NCI-H1694 treated with DMSO at 0.1 percent for 48 hours (cell line): ENCODE measurements around the gene BCAS4.
A peak's percentile ranks its signal among the peaks of the same experiment; 100 is the strongest.
"Not testable (repeated sequence)": the region's sequence is repeated elsewhere in the genome, so short reads cannot be mapped to it uniquely, and the experiment has no call there.

Source experiments
- DNase-seq: peaks from one replicate; lab custom pipeline; 2025; lab: John Stamatoyannopoulos, UW

The BCAS4 gene, protein sequence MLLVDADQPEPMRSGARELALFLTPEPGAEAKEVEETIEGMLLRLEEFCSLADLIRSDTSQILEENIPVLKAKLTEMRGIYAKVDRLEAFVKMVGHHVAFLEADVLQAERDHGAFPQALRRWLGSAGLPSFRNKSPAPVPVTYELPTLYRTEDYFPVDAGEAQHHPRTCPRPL

DNA sequence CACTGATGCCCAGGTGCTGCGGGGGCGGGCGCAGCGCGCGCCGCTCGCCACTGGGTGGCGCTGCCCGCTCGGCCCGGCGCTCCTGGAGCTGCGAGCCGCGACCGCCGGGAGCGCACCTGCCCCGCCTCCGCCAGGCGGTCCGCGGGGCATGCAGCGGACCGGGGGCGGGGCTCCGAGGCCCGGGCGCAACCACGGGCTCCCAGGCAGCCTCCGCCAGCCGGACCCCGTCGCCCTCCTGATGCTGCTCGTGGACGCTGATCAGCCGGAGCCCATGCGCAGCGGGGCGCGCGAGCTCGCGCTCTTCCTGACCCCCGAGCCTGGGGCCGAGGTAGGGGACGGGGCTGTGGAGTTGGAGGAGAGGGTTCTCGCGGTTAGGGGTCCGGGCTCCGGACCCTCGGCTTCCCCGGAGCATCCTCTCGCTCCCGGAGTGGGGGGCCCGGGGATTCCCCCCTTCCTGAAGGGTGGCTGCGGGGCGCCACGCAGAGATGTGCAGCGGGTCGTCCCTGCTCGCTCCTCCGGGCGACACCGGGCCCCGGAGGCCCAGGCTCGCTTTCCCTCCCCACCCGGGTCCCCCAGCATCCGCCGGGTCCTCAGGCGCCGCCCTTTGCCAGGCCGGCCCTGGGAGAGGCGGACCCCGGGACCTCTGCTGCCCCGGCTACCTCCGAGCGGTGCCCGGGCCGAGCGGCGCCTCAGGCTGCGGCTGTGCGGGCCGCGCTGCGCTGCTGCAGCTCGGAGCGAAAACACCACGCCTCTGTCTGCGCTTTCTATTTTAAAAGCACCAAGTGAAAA, at the start of gene BCAS4:
BCAS4 (plus strand) TSS at position 216 of the 789 bp plus-strand sequence; CDS start at position 239, 23 bp downstream.
- DNase-seq, result peak; percentile 54

DNA sequence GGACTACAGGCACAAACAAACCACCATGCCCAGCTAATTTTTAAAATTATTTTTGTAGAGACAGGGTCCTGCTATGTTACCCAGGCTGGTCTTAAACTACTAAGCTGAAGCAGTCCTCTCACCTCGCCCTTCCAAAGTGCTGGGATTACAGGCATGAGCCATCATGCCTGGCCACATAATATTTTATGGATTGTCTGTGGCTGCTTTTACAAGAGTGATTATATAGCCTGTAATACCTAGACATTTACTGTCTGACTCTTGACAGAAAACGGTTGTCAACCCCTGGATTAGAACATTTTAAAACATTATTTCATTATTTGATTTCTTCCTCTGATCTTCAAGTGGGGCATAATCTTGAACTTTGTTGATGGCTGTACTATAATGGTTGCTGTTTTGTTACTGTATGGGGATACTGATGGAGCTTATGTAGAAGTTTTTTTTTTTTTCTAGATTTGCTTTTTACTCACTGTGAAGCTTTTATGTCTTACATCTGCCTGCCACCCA, 49.2 kb upstream of the BCAS4 start:
- no peak for DNase-seq

DNA sequence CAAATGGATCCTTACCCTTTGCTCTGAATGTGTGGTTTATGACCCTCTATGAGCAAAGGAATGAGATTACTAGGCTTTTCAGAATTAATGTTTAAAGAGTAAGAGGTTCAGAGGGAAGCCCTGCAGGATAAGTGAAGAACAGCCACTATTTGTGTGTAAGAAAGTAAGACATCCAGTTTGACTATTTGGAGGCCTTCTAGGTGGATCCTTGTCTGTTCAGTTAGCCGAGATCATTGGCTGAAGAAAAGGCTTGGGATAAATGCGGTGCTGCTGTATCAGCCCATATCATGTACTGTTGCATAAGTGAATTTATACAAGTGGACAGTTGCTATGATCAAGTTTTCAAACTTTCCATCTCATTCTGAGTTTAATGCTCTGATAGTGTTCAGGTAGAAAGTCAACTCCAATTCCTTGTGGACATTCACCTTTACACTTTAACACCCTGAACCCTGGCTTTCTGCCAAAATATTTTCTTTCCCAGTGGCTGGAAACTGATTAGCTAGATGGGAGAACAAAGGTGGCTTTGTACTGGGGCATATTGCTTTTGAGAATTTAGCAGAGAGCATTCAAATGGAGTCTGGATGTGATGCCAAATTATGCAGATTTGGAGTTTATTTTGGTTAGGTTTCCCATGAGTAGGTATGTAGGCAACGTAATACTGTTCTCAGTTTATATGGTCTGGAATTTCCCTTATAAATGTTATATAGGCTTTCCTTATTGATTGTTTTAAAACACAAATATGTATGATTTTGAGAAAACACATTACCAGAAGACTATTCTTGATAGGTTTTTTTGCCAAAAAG, 48.5 kb upstream of the BCAS4 start:
- no peak for DNase-seq

DNA sequence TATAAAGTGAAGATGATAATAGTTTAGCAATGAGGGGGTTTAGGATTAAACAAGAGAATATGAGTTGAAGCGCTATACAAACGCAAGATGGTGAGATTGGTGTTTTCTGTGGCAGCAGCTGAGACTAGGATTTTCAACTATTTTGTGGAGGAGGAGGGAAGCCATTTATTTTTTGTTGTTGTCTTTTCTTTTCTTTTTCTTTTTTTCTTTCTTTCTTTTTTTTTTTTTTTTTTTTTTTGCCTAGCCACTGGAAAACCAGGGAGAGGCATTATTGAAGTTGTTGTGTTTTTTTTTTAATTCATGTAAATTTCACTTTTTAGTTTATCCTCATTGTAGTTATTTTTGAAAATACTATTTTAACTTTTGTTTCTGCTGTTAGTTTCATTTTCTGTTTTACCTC, 47.6 kb upstream of the BCAS4 start:
- DNase-seq, result no peak

DNA sequence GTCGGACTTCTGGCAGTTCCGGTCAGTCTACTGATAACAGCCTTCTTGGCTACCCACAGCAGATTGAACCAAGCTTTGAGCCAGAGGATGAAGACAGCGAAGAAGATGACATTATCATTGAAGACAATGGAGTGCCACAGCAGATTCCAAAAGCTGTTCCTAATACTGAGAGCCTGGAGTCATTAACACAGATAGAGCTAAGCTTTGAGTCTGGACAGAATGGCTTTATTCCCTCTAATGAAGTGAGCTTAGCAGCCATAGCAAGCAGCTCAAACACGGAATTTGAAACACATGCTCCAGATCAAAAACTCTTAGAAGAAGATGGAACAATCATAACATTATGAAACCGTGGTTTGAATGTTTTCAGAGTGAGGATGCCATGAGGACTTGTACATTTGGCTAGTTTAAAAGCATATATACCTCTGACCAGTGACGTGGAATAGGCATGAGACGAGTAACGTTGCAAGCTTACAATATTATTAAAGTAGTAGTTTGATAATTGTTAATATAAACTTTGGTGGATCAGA, 44.7 kb upstream of the BCAS4 start:
- no peak for DNase-seq

DNA sequence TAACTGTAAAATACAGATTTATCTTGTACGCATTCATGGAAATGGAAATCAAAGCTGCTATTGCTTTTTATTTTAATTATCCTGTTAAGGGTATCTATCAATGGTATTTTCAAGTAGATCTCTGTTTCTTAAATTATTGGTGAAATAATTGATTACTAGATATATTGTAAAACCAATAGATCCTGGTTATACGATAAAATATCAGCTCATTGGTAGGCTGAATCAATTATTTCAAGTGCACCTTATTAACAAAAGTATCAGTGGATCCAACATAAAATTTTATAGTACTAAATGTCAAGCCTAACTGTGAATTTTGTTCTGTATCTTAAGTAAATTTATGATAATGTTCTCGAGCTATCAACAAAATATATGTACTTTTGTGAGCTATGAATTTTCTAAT, 41.7 kb upstream of the BCAS4 start:
- no peak for DNase-seq

DNA sequence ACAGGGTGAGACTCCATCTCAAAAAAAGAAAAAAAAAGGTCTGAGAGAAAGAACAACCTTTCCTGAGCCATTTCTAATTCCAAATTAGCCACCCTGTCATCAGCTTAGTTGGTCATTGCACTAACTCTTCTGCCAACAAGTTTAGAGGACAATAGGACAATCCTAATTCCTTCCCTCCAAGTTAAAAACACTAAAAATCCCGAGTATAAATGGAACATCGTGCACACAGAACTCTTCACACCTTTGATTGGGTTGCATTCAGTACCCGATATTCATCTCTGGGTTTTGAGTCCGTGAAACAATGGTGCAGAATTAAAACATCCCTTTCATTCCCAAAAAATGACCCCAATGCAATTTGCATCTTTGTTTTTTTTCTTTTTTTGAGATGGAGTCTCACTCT, 40.4 kb upstream of the BCAS4 start:
- DNase-seq, result no peak

DNA sequence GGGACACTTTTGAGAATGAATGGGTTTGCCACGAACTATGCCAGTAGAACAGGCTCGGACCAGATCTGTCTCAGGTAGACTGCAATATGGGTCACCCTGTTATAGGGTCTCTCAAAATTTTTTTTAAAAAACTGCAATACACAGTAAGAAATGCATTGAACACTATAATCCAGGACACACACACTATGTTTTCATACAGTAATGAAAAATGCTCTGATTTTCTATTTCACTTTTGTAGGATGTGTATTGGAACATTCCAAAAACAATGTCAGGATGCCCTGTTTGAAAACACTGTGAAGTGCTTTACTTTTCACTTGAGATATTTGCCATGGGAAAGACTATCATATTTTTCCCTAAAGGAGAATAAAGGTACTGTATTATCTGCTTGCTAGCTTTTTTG, 38.4 kb upstream of the BCAS4 start:
- no peak for DNase-seq

DNA sequence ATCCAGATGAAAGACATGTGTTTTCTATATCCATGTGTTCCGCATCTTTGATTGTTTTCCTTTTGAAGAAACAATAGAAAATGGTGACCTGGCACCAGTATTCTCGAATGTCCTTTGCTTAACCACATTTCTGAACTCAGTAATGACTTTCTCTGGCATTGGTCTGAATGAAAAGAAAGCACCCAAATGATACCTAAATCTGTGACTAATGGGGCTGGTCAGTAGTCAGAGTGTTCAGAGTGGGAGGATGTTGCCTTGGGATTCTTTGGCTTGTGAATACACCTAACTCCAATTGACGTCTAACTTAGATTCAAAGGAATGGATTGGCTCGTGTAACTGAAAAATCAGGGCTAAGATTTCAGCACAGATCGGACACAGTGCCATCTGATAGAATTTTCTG, 36.4 kb upstream of the BCAS4 start:
- no peak for DNase-seq

DNA sequence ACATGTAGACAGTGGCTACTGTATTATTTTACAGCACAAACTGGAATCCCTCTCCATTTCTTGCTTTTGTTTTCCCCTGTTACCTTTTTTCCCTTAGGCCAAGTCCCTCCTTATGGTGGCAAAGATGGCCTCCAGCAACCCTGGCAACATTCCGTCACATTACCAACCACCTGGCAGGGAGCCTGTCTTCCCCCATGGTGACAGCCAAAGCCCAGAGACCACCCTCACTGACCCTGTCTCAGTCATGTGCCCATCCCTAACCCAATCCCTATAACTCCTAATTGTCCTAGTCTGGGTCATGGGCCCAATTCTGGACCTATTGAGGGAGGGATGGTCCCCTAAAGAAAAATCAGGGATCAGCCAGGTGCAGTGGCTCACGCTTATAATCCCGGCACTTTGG, 35.9 kb upstream of the BCAS4 start:
- no peak for DNase-seq

DNA sequence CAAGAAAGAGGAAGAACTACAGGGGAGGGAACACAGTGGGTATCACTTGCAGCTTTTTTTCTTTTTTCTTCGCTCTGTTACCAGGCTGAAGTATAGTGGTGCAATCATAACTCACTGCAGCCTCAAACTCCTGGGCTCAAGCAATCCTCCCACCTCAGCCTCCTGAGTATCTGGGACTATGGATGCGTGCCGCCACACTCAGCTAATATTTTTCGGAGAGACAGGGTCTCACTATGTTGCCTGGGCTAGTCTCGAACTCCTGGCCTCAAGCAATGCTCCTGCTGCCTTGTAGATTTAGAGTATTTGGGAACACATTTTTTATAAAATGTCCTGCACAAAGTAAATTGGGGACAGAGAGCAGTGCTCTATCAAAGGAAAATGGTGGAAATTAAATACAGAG, 35.2 kb upstream of the BCAS4 start:
- DNase-seq, result no peak

DNA sequence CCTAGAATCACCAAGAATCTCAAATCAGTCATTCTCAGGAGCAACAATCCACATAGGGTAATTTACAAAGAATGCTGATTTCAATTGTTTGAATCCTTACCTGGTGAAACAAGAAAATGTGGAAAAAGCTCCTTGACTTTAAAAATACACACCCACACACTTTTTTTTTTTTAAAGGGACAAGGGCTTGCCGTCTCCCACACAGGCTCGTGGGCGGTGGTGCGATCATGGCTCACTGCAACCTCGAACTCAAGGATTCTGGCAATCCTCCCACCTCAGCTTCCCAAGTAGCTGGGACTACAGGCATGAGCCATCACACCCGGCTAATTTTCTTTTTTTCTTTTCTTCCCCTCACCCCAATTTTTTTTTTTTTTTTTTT, 32.8 kb upstream of the BCAS4 start:
- DNase-seq, result no peak

DNA sequence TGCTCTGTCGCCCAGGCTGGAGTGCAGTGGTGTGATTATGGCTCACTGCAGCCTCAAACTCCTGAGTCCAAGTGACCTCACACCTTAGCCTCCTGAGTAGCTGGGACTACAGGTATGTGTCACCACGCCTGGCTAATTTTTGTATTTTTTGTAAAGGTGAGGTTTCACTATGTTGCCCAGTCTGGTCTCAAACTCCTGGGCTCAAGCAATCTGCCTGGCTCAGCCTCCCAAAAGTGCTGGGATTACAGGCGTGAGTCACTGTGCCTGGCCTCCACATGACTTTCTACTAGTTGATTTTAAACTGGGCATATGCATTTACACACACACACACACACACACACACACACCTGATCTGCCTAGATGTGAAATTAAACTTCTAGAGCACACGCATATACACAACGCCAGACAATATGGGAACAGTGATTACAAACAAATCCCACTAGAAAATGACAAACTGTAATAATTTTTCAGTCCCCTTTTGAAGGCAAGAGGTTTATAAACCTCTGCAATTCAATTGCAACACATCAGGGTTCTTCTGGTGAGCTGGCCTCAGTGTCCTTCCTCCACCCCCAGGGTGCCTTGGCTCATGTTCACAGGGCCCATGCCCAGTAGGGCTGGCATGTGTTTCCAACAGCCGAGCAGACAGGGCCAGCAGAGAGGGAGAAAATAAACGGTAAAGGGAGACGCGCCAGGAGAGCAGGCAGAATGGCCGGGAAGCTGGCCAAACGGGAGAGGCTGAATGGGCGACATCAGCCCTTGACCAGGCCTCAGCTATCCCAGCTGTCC, 32.2 kb upstream of the BCAS4 start:
- no peak for DNase-seq

DNA sequence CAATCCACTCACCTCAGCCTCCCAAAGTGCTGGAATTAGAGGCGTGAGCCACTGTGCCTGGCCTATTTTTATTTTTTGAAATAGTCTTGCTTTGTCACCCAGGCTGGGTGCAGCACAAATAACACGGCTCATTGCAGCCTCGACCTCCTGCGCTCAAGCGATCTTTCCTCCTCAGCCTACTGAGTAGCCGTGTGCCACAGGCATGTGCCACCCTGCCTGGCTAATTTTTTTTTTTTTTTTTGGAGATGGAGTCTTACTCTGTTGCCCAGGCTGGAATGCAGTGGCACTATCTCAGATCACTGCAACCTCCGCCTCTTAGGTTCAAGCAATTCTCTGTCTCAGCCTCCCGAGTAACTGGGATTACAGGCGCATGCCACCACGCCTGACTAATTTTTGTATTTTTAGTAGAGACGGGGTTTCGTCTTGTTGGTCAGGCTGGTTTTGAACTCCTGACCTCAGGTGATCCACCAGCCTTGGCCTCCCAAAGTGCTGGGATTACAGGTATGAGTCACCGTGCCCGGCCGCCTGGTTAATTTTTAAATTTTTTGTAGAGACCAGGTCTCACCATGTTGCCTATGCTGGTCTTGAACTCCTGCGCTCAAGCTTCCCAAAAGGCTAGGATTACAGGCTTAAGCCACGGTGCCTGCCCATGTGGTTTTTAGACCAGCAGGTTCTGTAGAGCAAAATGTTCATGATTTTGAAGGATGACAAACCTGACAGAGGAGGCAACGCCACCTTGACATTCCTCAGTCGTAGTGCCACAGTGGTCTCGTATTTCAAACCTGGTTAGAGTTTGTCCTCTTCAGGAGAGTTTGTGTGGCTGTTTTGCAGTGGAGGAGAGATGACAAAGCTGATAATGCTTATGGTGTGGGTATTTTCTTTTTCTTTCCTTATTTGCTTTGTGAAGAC, 31.1 kb upstream of the BCAS4 start:
- not testable (repeated sequence) for DNase-seq

DNA sequence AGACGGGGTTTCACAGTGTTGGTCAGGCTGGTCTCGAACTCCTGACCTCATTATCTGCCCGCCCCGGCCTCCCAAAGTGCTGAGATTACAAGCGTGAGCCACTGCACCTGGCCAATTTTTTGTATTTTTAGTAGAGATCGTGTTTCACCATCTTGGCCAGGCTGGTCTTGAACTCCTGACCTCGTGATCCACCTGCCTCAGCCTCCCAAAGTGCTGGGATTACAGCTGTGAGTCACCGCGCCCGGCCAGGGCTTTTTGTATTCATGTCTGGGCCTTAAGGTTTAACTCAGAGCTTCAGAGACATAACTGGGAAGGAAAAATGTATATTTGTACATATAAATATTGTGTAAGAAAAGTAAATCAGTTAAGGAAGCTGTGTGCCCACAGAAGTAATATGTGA, 29.6 kb upstream of the BCAS4 start:
- not testable (repeated sequence) for DNase-seq

DNA sequence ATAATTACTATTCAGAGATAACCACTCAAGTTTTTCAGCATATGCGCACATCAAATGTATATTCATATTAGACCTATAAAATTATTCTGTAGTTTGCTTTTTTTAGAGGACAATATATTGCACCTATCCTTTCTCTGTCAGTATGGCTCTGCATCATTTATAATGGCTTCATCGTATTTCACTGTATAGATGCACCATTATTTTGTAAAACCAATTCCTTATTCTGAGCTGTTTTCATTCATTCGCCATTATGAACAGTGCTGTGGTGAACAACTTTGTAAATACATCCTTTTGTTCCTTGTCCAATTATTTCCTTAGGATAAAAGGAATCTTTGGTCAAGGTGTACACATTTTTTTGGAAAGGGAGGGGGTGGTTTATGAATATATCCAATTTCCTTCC, 29.2 kb upstream of the BCAS4 start:
- DNase-seq, result no peak

DNA sequence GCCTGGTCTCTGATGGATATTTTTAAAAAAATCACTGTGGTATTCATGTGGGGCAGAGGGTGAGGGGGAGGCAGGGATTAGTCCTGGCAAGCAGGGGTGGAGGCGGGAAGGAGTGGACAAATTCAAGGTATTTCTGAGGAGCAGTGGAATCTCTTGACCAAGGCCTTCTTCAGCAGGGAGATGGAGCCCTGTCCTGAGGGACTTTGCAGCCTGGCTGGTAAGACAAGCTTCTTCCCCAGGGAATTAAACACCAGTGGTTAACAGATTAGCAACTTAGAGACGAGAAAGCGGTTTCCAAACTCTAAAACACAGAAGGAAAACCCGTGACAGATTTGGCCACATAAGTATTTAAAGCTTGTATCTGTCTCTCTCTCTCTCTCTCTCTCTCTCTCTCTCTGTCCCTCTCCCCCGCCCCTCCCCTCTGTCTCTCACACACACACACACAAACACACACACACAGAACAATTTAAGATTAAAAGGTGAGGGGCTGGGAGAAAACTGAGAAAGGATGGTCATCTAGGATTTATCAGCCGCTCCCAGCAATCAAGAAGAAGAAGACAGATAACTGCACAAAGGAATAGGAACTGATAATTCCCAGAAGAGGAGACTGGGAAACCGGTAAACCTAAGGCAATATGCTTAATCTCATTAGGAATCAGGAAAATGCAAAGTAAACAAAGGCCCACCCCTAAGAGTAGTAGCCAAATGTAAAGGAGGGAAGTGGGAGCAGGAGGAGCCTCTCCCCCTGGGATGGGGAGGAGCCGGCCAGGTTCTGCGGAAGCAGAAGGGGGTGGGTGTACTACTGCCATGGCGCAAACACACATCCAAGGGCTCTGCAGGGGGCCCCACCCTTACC, 27.7 kb upstream of the BCAS4 start:
- DNase-seq, result not testable (repeated sequence)

DNA sequence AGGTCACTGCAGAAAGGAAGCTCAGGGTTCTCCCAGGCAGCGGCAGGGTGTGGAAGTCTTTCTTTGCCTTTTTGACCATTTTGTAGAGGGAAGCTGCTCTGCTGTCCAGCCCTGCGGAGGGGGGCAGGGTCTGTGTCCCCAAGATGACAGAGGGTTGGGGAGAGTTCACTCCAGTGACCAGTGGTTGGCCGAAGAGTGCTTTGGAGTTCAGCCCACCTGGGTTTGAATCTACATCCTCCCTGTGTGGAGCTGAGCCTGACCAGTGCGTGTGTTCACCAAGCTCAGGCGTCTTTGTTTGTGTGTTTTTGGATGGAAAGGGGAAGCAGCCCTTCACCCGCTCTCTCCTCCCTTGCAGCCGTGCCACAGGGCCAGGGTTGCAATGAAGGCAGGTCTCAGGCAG, 25.9 kb upstream of the BCAS4 start:
- DNase-seq, result not testable (repeated sequence)

DNA sequence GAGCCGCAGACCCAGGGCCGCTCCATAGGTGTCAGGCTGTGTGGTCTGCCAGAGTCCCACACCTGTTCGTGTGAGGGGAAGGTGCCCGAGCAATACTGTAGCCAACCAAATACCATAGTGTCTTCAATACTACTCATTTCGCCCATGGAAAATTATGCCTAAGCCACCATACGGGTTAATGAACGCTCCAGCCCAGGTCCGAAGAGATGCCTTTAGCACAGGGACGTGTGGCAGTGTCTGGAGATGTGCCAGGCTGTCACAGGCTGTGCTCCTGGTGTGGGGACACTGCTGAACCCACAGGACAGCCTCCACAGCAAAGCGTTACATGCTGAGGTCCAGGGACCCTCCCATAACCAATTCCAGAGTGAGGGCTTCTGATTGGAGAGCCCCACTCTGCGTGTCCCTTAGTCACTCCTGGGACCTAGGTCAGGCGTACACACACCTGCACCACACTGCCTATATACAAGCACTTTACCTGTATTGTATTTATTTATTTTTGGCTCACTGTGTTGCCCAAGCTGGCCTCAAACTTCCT, 25.2 kb upstream of the BCAS4 start:
- not testable (repeated sequence) for DNase-seq
